Breast epithelium (tissue), 4 donors: ENCODE measurements around the gene SORL1-AS1.

ENCODE experiments used
- DNase-seq, 2 donors: peaks; one replicate each; pipeline ENCODE4 v3.0.0-alpha.2; 2019; ENCODE audit warnings: low spot score in 2 of 2
- H3K27ac ChIP-seq, 2 donors: fragments of 200-600 bp; sonication (generic) in 1 of 2; one replicate each; pipeline ENCODE4 v1.5.1; 2016 to 2019; ENCODE audit warnings: mild to moderate bottlenecking in 1 of 2
- H3K27me3 ChIP-seq, 2 donors: fragments of 200-600 bp; sonication (generic) in 1 of 2; one replicate each; pipeline versions ENCODE4 v1.5.1 to v1.6.0; 2017 to 2019; ENCODE audit warnings: control low read depth in 1 of 2, mild to moderate bottlenecking in 1 of 2
- H3K36me3 ChIP-seq: fragments of 200-600 bp; one replicate; pipeline ENCODE4 v1.5.1; 2019
- H3K4me1 ChIP-seq, 2 donors: fragments of 200-600 bp; sonication (generic); one replicate each; pipeline ENCODE4 v1.5.1; 2016 to 2019; ENCODE audit warnings: control low read depth in 1 of 2
- H3K4me3 ChIP-seq, 3 donors: fragments of 200-600 bp; sonication (generic); 1 replicate in 2 of 3; 2 replicates in 1 of 3; pipeline ENCODE4 v1.5.1; 2016 to 2019; ENCODE audit warnings: mild to moderate bottlenecking in 3 of 3, moderate library complexity in 2 of 3
- H3K9me3 ChIP-seq, 2 donors: fragments of 200-600 bp; sonication (generic) in 1 of 2; one replicate each; pipeline ENCODE4 v1.5.1; 2016 to 2019; ENCODE audit warnings: control low read depth in 1 of 2
- POLR2A ChIP-seq: fragments of 450-650 bp; IDR thresholded peaks from one replicate; pipeline ENCODE4 v1.6.1; 2016; ENCODE audit warnings: antibody characterized with exemption, mild to moderate bottlenecking, moderate library complexity
- POLR2AphosphoS5 ChIP-seq, 3 donors: sonication (generic); formaldehyde crosslinking; IDR thresholded peaks; one replicate each; pipeline ENCODE4 v1.6.1; 2017; ENCODE audit warnings: antibody characterized with exemption in 3 of 3
- intact Hi-C: fragments of 100-400 bp; cut with DNase I; formaldehyde crosslinking; loops from one replicate; pipeline ENCODE4 v1.15.1; 2023; ENCODE audit warnings: low total_unique reads
- TF ChIP-seq, protein P1 (sequence below), 3 donors: fragments of 450-650 bp; IDR thresholded peaks; one replicate each; pipeline ENCODE4 v1.5.1; 2016 to 2017; ENCODE audit warnings: antibody characterized with exemption in 3 of 3, mild to moderate bottlenecking in 3 of 3, moderate library complexity in 3 of 3

Gene SORL1-AS1

DNA sequence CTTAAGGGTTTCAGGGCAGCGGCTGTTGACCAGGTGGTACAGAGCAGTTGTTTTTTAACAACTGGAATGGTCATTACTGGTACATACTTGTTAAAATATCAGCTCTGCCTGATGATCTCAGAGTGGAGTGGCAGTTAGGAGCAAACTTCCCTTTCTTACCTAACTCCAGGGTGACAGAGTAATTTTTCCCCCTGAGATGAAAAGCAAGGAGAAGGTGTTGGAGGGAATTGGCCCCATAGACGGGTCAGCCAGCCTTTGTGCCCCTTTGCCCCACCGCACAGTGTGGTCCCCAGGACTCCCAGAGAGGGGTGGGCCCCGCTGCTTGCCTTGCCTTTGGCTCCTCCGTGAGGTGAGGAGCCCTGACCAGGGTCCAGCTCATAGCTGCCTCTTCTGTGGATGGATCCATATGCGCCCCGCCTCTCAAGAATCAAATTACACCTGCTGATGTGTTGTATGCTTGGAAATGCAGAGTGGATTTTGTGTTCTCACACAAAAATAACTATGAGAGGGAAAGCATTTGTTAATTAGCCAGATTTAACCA is 27.0 kb upstream of the SORL1-AS1 start:
- peak overlapping the region in 1 of 2 donors; percentile 23 for H3K27ac ChIP-seq
- TF ChIP-seq POLR2AphosphoS5 (IDR thresholded peaks at IDR 0.05) = no peak
- intact Hi-C loops = no loop called here
- no peaks in the 10 kb centered on the region for H3K4me1 ChIP-seq
- no peaks in the 10 kb centered on the region for H3K27me3 ChIP-seq
- no peak for DNase-seq
- H3K9me3 ChIP-seq = no peaks in the 10 kb centered on the region
- H3K36me3 ChIP-seq = no peaks in the 10 kb centered on the region
- no peak overlapping the region for H3K4me3 ChIP-seq

DNA sequence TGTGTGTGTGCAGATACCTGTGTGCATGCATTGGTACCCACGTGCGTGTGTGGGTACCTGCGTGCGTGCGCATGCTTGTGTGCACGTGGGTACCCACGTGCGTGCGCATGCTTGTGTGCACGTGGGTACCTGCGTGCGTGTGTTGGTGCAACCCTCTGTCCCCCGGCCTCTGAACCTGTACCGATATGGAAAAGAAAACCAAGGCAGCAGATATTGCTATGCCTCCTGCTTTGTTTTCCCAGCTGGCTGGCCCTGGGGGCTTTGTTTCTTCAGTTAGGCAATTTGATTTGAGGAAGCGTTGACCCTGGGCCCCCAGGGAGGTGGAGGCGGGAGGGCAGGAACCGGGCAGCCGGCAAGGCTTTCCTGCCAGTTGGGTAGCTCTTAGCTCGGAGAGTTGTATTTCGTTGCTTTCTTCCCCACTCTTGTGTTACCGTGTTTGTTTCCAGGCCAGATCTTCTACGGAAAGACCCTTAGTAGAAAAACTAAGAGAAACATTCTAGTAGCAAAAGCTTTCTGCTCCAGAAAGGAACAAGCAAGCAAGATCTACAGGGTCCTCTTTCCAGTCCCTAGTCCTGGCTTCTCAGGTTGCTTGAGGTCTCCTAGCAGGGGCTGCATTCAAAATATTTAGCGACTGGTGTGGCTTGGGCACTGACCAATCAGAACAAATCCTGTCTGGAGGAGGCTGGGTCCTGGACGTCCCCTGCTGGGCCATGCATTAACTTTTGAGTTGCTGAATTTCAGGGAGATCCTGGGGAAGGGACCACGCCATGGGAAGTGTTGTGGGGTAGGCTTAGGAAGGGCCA is 26.3 kb upstream of the SORL1-AS1 start:
- peak overlapping the region in 1 of 2 donors; percentile 23 for H3K27ac ChIP-seq
- no peaks in the 10 kb centered on the region for H3K9me3 ChIP-seq
- peak overlapping the region in 1 of 3 donors; percentile 3 for H3K4me3 ChIP-seq
- H3K36me3 ChIP-seq = no peaks in the 10 kb centered on the region
- no peak for DNase-seq
- no peaks in the 10 kb centered on the region for H3K4me1 ChIP-seq
- intact Hi-C loops = no loop called here
- no peak for TF ChIP-seq POLR2A
- no peak for TF ChIP-seq POLR2AphosphoS5 (IDR thresholded peaks at IDR 0.05)
- TF ChIP-seq, protein P1, sequence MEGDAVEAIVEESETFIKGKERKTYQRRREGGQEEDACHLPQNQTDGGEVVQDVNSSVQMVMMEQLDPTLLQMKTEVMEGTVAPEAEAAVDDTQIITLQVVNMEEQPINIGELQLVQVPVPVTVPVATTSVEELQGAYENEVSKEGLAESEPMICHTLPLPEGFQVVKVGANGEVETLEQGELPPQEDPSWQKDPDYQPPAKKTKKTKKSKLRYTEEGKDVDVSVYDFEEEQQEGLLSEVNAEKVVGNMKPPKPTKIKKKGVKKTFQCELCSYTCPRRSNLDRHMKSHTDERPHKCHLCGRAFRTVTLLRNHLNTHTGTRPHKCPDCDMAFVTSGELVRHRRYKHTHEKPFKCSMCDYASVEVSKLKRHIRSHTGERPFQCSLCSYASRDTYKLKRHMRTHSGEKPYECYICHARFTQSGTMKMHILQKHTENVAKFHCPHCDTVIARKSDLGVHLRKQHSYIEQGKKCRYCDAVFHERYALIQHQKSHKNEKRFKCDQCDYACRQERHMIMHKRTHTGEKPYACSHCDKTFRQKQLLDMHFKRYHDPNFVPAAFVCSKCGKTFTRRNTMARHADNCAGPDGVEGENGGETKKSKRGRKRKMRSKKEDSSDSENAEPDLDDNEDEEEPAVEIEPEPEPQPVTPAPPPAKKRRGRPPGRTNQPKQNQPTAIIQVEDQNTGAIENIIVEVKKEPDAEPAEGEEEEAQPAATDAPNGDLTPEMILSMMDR (IDR thresholded peaks at IDR 0.05) = no peak
- no peaks in the 10 kb centered on the region for H3K27me3 ChIP-seq

DNA sequence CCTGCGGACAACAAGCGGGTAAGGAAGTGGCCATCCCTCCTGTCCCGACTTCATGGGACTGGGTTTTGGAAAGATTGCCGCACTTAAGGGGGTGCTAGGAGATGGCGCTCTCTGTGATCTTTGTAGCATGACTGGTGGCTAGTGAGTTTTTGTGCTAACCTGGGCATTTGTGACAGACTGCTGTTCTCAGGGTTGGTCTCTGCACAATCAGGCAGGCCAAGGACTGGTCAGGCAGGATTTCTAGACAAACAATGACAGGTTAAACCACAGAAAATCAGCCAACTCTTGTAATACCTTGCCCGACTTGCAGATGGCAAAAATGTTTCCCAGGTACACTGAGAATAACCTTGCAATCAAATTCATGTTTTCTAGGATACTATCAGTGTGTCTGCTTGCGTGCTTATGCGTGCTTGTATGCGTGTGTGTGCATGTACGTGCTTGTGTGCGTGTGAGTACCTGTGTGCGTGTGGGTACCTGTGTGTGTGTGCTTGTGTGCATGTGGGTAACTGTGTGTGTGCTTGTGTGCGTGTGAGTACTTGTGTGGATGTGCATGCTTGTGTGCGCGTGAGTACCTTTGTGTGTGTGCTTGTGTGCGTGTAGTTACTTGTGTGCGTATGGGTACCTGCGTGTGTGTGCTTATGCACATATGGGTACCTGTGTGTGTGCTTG is 25.6 kb upstream of the SORL1-AS1 start:
- no peaks in the 10 kb centered on the region for H3K9me3 ChIP-seq
- intact Hi-C loops = no loop called here
- no peaks in the 10 kb centered on the region for H3K27me3 ChIP-seq
- H3K4me1 ChIP-seq = no peaks in the 10 kb centered on the region
- H3K27ac ChIP-seq = peak overlapping the region; percentile 50 to 53
- no peaks in the 10 kb centered on the region for H3K36me3 ChIP-seq
- H3K4me3 ChIP-seq = peak overlapping the region in 1 of 3 donors; percentile 3
- DNase-seq = no peak
- no peak for TF ChIP-seq POLR2A
- TF ChIP-seq, protein P1 (IDR thresholded peaks at IDR 0.05) = no peak
- no peak for TF ChIP-seq POLR2AphosphoS5 (IDR thresholded peaks at IDR 0.05)

DNA sequence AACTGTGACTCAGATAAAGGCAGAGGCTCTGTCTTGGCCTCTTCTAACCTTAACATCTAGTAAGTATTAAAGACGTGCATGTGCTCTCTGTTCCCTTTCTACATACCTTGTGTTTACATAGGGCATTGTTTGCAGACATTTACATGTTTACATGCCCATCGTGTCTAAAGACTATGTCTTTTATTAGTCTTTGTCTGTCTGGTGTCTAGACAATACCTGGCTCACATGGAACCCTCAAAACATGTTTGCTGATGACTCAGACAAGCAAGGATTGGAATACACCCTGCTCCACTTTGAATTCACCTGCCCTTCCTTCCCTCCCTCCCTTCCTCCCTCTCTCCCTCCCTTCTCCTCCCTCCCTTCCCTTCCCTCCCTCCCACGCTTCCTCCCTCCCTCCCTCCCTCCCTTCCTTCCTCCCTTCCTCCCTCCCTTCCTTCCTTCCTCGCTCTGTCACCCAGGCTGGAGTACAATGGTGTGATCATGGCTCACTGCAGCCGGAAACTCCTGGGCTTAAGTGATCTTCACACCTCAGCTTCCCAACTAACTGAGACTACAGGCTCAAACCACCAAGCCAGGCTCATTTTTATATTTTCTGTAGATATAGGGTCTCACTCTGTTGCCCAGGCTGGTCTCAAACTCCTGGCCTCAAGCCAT is 23.7 kb upstream of the SORL1-AS1 start:
- Histone ChIP-seq H3K27ac (peak overlapping the region; percentile 52 to 71), H3K9me3 (no peaks in the 10 kb centered on the region), H3K4me1 (peaks cover 0 to 3% of the 10 kb centered on the region in 2 donors), H3K36me3 (no peaks in the 10 kb centered on the region), H3K4me3 (no peak overlapping the region), H3K27me3 (no peaks in the 10 kb centered on the region)
- intact Hi-C loops = no loop called here
- DNase-seq = no peak
- no peak for TF ChIP-seq POLR2AphosphoS5 (IDR thresholded peaks at IDR 0.05)
- no peak for TF ChIP-seq POLR2A
- TF ChIP-seq, protein P1 (IDR thresholded peaks at IDR 0.05) = no peak

DNA sequence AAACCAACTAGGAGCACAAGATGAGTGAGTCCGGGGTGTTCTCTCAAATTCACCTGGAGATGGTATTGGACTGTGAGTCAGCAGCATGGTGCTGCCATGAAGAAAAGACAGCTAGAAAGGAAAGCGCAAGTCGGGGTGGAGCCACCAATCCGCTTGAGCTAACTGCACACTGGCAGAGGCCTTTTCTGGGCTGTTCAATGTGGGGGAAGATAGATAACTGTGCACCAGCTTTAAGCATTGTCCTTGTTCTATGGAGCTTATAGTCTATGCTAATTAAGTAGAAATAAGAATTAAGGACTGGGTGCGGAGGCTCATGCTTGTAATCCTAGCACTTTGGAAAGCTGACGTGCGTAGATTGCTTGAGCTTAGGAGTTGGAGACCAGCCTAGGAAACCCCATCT is 21.9 kb upstream of the SORL1-AS1 start:
- Histone ChIP-seq H3K4me3 (no peak overlapping the region), H3K9me3 (no peaks in the 10 kb centered on the region), H3K4me1 (peaks cover 0 to 3% of the 10 kb centered on the region in 2 donors), H3K27ac (no peak overlapping the region), H3K36me3 (no peaks in the 10 kb centered on the region), H3K27me3 (no peaks in the 10 kb centered on the region)
- intact Hi-C loops = no loop called here
- DNase-seq = no peak
- TF ChIP-seq, protein P1 (IDR thresholded peaks at IDR 0.05) = no peak
- TF ChIP-seq POLR2AphosphoS5 (IDR thresholded peaks at IDR 0.05) (no peak), POLR2A (no peak)
